Astrocyte (in vitro differentiated cells and primary cell): Measurements from ENCODE around the gene SMIM5. TPM values are rescaled to one million over a fixed set of nuclear protein-coding genes. Genes with fewer than 3 reads are reported as not detected.

ENCODE experiments used
- DNase-seq: peaks from one replicate; pipeline ENCODE4 v3.0.0-alpha.2; 2010; ENCODE audit warnings: low read depth
- FAIRE-seq: peaks from 2 replicates; lab custom pipeline; 2011; peaks lifted over from hg19 to GRCh38; lab: Jason Lieb, UNC
- H2AFZ ChIP-seq: 2 replicates; pipeline ENCODE4 v1.6.0; 2012; ENCODE audit warnings: low read depth, low read length, inconsistent platforms
- H3K27ac ChIP-seq: 2 replicates; pipeline ENCODE4 v1.5.1; 2011; ENCODE audit warnings: low read depth, low read length, inconsistent platforms
- H3K27me3 ChIP-seq: 2 replicates; pipeline ENCODE4 v1.6.0; 2011; ENCODE audit warnings: low read length, inconsistent platforms; ENCODE audit not compliant: insufficient read depth
- H3K36me3 ChIP-seq: 2 replicates; pipeline ENCODE4 v1.5.1; 2011; ENCODE audit warnings: low read length, inconsistent platforms; ENCODE audit not compliant: insufficient read depth
- H3K4me1 ChIP-seq: 2 replicates; pipeline ENCODE4 v1.5.1; 2011; ENCODE audit warnings: low read length, inconsistent platforms; ENCODE audit not compliant: insufficient read depth
- H3K4me2 ChIP-seq: 2 replicates; pipeline ENCODE4 v1.6.0; 2012; ENCODE audit warnings: low read length, inconsistent platforms
- H3K4me3 ChIP-seq: 2 replicates; pipeline ENCODE4 v1.5.1; 2011; ENCODE audit warnings: low read depth, mild to moderate bottlenecking, low read length, inconsistent platforms; ENCODE audit not compliant: insufficient read depth
- H3K79me2 ChIP-seq: 2 replicates; pipeline ENCODE4 v1.6.0; 2012; ENCODE audit warnings: mild to moderate bottlenecking, low read length, inconsistent platforms; ENCODE audit not compliant: insufficient read depth
- H3K9ac ChIP-seq: 2 replicates; pipeline ENCODE4 v1.6.0; 2012; ENCODE audit warnings: mild to moderate bottlenecking, low read length, inconsistent platforms
- H3K9me3 ChIP-seq: 2 replicates; pipeline ENCODE4 v1.5.1; 2012; ENCODE audit warnings: low read depth, mild to moderate bottlenecking, low read length, inconsistent platforms; ENCODE audit not compliant: insufficient read depth
- H4K20me1 ChIP-seq: 2 replicates; pipeline ENCODE4 v1.6.0; 2012; ENCODE audit warnings: low read length, inconsistent platforms; ENCODE audit not compliant: insufficient read depth
- H3K27ac Mint-ChIP-seq: one replicate; pipeline ENCODE4 v1.8.0; 2021; ENCODE audit warnings: mild to moderate bottlenecking, mixed read lengths; ENCODE audit not compliant: unreplicated experiment
- H3K27me3 Mint-ChIP-seq: one replicate; pipeline ENCODE4 v1.8.0; 2021; ENCODE audit warnings: low read depth, mixed read lengths; ENCODE audit not compliant: unreplicated experiment
- H3K36me3 Mint-ChIP-seq: one replicate; pipeline ENCODE4 v1.8.0; 2021; ENCODE audit warnings: low read depth, mixed read lengths; ENCODE audit not compliant: unreplicated experiment
- H3K4me1 Mint-ChIP-seq: one replicate; pipeline ENCODE4 v1.8.0; 2021; ENCODE audit warnings: low read depth, mixed read lengths; ENCODE audit not compliant: unreplicated experiment
- H3K4me3 Mint-ChIP-seq: one replicate; pipeline ENCODE4 v1.8.0; 2021; ENCODE audit warnings: mild to moderate bottlenecking, moderate library complexity, mixed read lengths; ENCODE audit not compliant: unreplicated experiment
- H3K9me3 Mint-ChIP-seq: one replicate; pipeline ENCODE4 v1.8.0; 2021; ENCODE audit warnings: mild to moderate bottlenecking, mixed read lengths; ENCODE audit not compliant: unreplicated experiment
- CTCF ChIP-seq: IDR thresholded peaks from 2 replicates; pipeline ENCODE4 v1.5.1; 2011; ENCODE audit warnings: low read depth, mild to moderate bottlenecking, inconsistent platforms, low read length, moderate library complexity; ENCODE audit not compliant: insufficient read depth
- EZH2 ChIP-seq: IDR thresholded peaks from 2 replicates; pipeline ENCODE4 v1.6.1; 2012; ENCODE audit warnings: mild to moderate bottlenecking, low read length, inconsistent platforms; ENCODE audit not compliant: insufficient read depth
- total RNA-seq: library from RNA; stranded (reverse); gene quantifications from 2 replicates; pipeline ENCODE4 v1.2.1, GENCODE V29; 2021

The SMIM5 gene
- total RNA-seq, 1 donor from 2014 or later: 0.07 TPM

- H3K4me1 Mint-ChIP-seq: no peaks in the 10 kb centered on the region
- no peak for FAIRE-seq
- Histone ChIP-seq H3K79me2 (no peaks in the 10 kb centered on the region), H3K9me3 (no peaks in the 10 kb centered on the region), H3K4me2 (no peak overlapping the region), H4K20me1 (no peaks in the 10 kb centered on the region), H3K9ac (no peak overlapping the region), H3K36me3 (peaks cover 7% of the 10 kb centered on the region), H3K27ac (no peak overlapping the region), H3K4me3 (no peak overlapping the region), H3K4me1 (no peaks in the 10 kb centered on the region), H2AFZ (no peak overlapping the region), H3K27me3 (no peaks in the 10 kb centered on the region)
- no peaks in the 10 kb centered on the region for H3K27me3 Mint-ChIP-seq
- no peak for DNase-seq
- peaks cover 9% of the 10 kb centered on the region for H3K36me3 Mint-ChIP-seq
- H3K4me3 Mint-ChIP-seq: no peak overlapping the region
- H3K27ac Mint-ChIP-seq: no peak overlapping the region
- H3K9me3 Mint-ChIP-seq: no peaks in the 10 kb centered on the region
- TF ChIP-seq EZH2 (no peak), CTCF (no peak)
Observed at GRCh38 chr17:75652341-75652740, 19.1 kb downstream of the SMIM5 start.

- Mint-ChIP-seq H3K4me3 (no peak overlapping the region), H3K9me3 (no peaks in the 10 kb centered on the region), H3K4me1 (no peaks in the 10 kb centered on the region), H3K27ac (peak overlapping the region; percentile 47), H3K36me3 (peaks cover 8% of the 10 kb centered on the region), H3K27me3 (no peaks in the 10 kb centered on the region)
- no peak overlapping the region for H3K27ac ChIP-seq
- H3K79me2 ChIP-seq: no peaks in the 10 kb centered on the region
- H4K20me1 ChIP-seq: no peaks in the 10 kb centered on the region
- H3K4me1 ChIP-seq: no peaks in the 10 kb centered on the region
- no peak overlapping the region for H3K4me3 ChIP-seq
- H2AFZ ChIP-seq: no peak overlapping the region
- no peaks in the 10 kb centered on the region for H3K27me3 ChIP-seq
- peaks cover 7% of the 10 kb centered on the region for H3K36me3 ChIP-seq
- no peaks in the 10 kb centered on the region for H3K9me3 ChIP-seq
- H3K9ac ChIP-seq: no peak overlapping the region
- FAIRE-seq (no peak), DNase-seq (peak; percentile 12)
- H3K4me2 ChIP-seq: no peak overlapping the region
- TF ChIP-seq CTCF: peak; percentile 66
- no peak for TF ChIP-seq EZH2
Observed at GRCh38 chr17:75652934-75653549, 19.8 kb downstream of the SMIM5 start.

GRCh38 chr17:75654176-75654575 lies 20.9 kb downstream of the SMIM5 start:
- Histone ChIP-seq H3K4me3 (no peak overlapping the region), H3K27me3 (no peaks in the 10 kb centered on the region), H3K4me2 (no peak overlapping the region), H4K20me1 (no peaks in the 10 kb centered on the region), H3K4me1 (no peaks in the 10 kb centered on the region), H3K9me3 (no peaks in the 10 kb centered on the region), H2AFZ (no peak overlapping the region), H3K9ac (no peak overlapping the region), H3K27ac (no peak overlapping the region), H3K36me3 (peaks cover 7% of the 10 kb centered on the region), H3K79me2 (no peaks in the 10 kb centered on the region)
- Mint-ChIP-seq H3K27ac (no peak overlapping the region), H3K4me3 (no peak overlapping the region), H3K9me3 (no peaks in the 10 kb centered on the region), H3K4me1 (no peaks in the 10 kb centered on the region), H3K36me3 (peaks cover 6% of the 10 kb centered on the region), H3K27me3 (no peaks in the 10 kb centered on the region)
- no peak for DNase-seq
- no peak for FAIRE-seq
- no peak for TF ChIP-seq EZH2
- peak; percentile 8 for TF ChIP-seq CTCF
